GM19372 (cell line): ENCODE data around the gene CLPTM1L.
A peak's percentile ranks its signal among the peaks of the same experiment; 100 is the strongest.
"Not testable (repeated sequence)": the region's sequence is repeated elsewhere in the genome, so short reads cannot be mapped to it uniquely, and the experiment has no call there.

Experiments used
- ATAC-seq: cut with Tn5 transposase; IDR thresholded peaks from one replicate; pipeline ENCODE4 v1.9.1; 2021; ENCODE audit warnings: mild to moderate bottlenecking, low read depth, moderate library complexity; ENCODE audit not compliant: unreplicated experiment

CLPTM1L gene

DNA sequence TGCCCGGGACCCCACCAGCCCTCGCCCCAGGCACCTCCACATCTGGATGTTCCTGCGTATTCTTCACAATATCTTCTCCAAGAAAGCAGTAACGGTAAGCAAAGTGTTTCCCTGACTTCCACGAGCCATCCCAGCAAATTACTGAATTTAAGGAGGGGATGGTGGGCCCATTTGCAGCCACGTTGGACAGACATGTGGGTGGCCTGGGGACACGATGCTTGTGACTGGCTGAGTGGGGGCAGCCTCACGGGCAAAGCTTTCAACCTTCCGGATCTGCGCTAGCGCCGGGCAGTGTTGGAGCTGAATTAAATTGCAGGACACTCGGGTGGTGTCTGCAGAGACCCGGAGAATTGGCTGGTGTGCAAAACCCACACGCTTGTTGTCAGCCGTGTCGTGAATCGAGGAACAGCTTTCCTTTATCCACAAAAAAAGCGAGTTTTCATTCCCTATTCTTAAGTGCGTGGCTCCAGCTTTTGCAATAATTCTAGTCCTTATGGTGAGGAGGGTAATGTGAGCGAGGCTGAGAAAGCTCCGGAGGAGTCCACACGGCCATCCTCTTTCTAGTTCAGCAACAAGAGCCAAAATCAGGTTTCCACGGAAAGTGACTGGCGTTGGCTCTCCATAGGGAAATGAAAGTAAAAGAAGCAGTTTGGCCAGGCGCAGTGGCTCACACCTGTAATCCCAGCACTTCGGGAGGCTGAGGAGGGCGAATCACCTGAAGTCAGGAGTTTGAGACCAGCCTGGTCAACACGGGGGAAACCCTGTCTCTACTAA lies 17.5 kb upstream of the CLPTM1L start:
- ATAC-seq: no peak

DNA sequence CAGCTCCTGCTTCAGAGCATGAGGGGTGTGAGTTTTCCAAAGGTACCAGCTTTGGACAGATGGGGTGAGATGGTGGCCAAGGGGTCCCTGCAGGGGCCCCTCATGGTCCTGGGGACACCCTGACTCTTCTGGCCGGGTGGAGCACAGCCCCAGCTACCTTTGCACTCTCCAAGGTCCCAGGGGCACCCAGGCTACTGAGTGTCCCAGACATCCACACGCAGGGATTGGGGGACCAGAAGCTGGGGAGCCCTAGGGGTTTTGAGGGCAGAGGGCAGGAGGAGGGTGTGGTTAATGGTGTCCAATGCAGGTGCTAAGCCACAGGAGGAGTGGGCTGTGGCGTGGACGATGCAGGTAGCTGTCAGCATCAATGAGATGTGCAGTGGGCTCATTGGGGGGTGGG lies 16.0 kb upstream of the CLPTM1L start:
- no peak for ATAC-seq

DNA sequence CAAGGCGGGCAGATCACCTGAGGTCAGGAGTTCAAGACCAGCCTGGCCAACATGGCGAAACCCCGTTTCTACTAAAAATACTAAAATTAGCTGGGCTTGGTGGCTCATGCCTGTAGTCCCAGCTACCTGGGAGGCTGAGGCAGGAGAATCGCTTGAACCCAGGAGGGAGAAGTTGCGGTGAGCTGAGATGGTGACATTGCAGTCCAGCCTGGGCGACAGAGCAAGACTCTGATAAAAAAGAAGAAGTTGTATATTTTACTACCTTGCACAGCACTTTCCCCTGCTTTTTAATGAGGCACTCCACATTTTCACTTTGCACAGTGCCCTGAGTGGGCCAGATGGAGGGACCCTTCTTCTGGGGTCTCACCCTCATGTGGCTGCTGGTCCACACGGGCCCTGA lies 15.5 kb upstream of the CLPTM1L start:
- not testable (repeated sequence) for ATAC-seq

DNA sequence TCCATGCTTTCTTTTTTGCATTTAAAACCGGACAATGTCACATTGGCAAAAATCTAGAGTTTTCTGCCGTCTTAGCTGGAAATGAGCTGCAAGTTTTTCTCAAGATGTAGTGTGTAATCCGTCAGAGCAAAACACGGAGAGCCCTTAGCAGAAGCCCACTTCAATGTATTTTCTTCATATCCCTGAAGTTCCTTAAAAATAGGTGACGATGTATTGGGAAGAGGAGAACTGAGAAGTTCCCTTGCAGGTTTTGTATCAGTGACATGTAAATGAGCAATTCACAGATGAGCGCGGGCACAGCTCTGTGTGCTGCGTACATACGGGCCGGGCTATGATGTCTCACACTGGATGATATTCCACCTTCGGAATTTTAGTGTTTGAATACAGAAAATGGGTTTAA lies 14.8 kb upstream of the CLPTM1L start:
- no peak for ATAC-seq

DNA sequence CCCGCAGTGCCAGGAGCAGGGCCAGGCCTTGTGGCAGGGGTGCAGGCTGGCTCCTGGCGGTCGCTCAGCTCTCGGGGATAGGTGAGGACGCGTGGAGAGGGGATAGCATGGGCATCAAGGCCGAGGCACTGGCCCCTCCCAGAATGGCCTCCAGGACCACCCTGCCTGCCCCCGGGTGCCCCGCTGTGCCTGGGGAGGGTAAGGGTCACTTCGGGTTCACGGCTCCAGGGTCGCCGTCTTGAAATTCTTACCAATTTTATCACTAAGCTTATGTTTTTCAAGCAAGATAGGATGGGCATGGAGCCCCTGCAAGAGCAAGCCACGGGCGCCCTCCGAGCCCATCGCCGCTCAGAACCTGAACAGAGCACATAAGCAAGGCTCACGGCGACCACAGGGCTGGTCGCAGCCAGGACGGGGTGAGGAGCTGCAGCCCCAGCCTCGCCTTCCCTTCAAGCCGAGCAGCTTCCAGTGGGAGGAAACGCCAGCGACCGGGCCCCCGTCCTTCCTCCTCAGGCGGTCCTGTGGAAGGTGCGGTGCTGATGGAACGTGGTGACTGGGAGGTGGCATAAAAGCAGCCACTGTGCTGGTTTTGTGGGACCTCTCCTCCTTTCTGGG lies 14.2 kb upstream of the CLPTM1L start:
- no peak for ATAC-seq

DNA sequence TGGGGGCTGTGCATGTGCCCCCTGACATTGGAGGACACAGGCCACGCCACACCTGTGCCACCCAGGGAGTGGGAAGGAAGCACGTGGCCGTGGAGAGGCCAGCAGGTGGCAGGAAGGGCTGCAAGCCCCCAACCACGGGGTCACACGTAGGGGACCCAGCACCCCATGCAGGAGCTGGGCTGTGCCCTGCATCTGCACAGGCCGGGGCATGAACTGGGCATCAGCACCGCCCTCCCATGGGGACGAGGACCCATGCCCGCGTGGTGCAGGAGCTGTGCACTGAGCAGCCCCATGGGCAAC lies 13.8 kb upstream of the CLPTM1L start:
- ATAC-seq: no peak

DNA sequence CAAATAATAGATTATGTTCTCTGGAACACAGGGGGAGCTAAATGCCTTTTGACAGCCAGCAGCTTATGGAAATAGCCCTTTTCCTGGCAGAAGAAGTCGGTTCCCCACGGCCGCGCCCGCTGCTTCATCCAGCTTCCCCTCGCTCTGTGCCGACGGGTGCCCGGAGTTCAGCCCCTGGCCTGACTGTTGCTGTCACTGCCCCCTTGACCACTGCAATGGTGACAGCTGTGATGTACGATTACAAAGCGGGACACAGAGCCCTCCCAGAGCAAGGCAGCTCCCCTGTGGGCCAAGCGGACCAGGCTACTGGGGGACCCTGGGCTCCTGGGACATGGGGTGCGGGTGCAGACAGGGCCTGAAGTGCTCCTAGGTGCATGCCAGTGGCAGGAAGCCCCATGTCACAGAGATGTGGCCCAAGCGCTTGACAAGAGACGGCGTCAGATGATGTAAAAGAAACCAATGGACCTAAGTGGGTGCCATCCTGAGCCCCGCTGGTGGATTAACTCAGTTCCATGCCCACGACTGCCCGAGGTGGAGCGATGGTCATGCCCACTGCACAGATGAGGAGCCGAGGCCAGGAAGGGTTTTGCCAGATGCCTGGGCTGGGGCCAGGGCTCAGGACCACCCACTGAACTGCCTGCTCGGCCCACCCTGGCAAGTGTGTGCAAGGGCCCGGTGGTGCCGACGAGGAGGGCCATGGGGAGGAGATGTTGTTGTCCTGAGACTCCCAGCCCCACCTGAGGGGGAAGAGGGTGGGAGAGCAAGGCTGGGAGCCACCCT lies 13.2 kb upstream of the CLPTM1L start:
- ATAC-seq: no peak

DNA sequence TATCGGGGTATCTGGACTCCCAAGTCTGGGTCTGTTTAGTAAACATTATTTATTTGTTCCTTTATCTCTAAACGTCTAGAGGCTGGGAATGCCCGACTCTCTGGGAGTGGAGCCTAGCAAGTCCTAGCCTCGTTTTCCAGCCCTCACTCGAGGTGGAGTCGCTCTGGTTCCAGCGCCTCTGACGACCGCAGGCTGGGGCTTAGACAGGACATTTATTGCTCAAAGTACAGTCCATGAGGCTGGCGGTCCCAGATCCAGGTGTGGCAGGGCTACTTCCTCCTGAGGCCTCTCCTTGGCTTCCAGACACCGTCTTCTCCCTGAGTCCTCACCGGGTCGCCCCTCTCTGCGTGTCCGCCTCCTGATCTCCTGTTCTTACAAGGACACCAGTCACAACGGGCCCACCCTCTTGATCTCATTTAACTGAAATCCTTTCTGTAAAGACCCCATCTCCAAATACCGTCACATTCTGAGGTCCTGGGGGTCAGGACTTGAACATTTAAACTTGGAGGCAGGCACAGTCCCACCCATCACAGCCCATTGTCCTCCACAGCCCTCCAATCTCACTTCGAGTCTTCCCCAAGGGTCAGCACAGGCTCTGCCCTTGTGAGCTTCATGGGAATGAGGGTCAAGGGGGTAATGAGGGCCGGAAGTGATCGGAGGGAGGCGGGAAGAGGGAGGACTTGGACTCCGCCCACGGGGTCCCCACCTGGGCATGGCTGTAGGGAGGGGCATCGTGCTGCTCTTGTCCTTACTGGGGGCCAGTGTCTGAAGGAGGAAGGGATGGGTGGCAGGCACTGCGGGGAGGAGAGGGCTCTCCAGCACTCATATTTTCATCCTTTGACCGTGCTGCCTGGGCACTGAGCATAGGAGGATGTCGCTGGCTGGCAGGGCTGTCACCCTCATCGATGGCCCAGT lies 12.2 kb upstream of the CLPTM1L start:
- no peak for ATAC-seq

DNA sequence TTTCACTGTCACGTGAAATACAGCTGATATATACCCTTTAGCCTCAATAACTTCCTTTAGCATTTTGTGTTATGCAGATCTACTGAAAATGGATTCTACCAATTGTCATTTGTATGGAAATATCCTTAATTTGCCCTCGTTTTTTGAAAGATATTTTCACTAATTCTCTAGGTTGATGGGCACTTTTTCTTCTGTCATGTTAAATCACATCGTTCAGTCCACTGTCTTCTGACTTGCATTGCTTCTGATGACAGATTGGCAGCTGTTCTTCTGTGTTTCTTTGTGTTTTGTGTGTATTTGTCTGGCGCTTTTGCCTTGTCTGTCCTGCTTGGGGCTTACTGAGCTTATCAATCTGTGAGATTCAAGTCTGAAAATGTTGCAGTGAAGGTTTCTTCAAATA lies 9.7 kb upstream of the CLPTM1L start:
- no peak for ATAC-seq

DNA sequence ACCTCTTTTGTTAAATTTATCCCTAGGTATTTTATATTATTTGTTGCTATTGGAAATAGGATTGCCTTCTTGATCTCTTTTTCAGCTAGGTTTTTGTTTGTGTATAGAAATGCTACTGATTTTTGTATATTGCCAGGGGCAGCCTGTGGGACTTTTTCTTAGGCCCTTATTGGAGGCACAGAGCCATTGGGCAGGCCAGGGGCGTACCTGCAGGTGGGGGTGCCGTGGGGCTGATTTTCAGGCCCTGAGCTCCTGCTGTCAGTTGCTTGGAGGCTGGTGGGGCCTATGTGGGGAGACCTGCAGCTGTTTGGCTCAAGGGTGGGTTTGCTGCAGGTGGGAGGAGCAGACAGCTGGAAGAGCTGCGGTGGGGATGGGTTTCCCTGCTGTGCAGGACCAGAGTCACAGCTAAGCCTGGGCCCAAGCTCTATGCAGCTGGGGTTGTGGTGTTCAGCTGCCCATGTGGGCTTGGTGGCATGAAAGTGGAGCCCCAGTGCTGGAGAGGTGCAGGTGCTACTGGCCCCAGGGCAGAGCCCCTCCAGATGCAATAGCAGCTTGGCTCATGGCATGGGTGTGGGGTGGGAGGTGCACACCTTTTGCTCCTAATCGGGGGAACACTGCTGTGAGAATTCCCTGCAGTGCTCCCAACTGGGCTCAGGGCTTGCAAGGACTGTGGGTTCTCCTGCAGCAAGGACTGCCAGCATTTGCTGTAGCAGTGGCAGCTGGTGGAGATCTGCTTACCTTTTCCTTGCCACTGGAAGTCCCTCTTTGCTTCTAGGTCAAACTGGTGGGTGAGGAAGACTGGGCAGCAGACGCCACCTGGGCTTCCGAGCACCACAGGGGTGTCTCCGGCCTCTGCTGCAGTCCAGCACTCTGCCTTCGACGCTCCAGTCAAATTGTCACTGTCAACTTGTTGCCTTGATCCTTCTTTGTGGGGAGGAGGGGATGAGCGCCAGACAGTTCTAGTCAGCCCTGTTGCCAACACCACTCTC lies 7.6 kb upstream of the CLPTM1L start:
- ATAC-seq: no peak

DNA sequence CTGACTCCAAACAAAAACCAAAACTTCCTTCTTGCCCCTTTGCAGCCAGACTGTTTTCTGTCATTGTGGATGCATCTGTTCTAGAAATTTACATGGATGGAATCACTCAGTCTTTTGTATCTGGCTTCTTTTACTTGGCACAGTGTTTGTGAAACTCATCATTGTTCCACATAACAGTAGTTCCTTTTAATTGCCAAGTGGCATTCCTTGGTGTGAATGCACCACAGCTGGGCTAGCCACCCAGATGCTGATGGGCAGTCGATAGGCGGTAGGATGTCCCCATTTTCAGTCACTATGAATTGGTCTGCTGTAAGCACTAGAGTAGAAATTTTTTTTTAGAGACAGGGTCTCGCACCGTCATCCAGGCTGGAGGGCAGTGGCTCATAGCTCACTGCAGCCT lies 6.3 kb upstream of the CLPTM1L start:
- ATAC-seq: no peak

DNA sequence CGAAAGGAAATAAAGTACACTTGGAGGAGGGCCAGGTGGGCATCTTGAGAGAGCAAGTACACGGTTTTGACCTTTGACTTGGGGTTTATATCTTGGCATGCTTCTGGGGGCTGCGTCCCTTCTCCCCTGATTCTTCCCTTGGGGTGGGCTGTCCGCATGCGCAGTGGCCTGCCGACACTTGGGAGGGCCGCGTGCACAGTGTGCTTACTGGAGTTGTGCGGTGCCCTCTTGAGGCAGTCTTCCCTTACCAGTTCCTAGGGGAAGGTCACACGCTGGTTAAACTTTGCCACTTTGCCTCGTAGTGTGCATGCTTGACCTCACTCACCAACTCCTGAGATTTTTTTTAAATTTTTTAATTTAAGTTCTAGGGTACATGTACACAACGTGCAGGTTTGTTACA lies 4.3 kb upstream of the CLPTM1L start:
- ATAC-seq: no peak

DNA sequence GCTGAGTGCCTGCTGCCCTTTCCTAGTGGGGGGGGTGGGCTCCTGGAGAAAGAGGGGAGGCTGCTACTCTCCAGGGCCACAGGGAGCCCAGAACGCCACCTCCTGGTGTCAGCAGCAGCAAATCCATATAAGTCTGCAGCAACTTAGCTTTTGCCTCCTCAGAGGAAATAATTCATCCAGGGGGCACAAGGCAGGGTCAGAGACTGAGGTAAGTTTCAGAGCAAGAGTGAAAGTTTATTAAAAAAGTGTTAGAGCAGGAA lies 4.0 kb upstream of the CLPTM1L start:
- no peak for ATAC-seq

DNA sequence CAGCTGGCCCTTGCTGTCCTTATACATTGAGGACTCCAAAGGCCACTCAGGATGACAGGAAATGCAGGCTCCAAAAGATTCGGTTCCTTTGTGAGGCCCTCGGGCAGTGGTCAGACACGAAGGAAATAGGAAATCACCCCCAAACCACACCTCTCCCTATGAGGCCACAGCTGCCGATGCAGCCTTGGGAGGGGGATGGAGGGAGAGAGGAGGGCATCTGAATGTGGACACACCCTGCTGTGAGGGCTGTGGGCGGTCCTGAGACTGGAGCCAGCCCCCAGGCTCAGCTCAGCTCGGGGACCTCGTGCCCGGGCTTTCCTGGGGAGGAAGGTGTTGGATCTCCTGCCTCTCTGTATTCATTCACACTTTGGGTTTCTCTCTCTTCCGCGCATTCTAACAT lies 2.7 kb upstream of the CLPTM1L start:
- ATAC-seq: no peak

DNA sequence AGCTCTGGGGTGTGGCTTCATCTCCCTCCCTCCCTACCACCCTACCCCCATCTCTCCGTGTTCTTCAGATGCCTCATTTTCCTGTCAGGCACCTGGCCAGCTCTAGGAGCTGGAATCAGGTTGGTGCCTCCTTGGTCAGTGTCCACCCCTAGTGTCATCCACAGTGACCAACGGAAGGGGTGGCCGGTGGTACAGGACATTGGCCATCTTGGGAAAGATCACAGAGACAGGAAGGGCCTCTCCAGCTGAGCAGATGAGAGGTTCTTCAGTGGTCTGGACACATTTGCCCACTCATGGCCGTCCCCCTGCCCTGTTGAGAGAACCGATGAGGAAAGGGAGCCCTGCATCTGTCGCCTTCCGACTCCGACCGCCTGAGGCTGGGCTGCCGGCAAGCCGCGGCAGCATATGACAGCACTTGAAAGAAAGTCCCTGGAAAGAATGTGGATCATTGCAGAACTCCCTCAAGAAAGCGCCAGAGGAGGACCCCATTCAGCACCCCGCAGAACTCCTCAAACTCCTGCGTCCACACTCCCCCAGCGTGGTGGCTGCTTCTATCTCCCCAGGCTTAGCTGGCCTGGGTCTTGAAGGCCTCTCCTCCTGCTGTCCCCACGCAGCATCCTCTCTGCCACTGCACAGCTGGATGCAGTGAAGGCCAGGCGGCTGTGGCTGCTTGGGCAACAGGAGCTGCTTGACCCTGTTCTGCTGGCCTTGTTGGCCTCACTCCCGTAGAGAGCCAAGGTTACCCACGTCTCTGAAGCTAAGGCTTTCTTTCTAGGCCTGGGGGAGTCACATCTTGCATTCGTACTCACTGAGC lies 1.9 kb upstream of the CLPTM1L start:
- ATAC-seq: no peak

DNA sequence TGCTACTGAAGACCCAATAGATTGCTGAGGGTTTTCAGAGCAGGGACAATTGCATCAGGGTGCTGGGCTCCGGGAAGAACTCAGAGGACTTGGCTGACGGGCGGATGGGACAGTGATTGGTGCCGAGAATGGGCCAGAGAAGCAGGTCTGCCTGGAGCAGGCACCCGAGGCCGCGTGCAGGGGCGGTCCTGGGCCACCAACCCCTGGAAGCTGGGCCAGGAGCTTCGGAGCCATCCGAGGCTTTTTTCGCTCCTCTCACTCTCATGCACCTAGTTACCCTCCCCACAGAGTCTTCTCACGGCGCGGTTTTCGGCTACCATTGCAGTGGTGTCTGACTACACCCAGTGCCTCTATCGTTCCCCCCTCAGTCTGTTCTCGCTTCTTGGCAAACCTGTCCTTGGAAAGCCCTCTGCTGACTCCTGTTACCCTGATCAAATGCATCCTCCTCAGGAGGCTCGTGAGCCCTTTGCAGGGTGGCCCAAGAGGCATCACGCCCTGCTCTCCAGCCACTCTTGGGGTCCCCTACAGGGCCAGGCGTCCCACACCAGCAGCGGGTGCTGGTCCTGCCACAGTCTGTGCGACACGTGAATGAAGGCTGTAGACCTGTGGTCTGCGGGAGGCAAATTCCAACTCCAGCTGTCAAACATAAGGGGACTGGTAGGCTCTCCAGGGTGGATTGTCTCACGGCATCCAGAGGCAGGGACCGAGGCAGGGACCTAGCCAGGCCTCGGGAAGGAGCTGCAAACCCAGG lies 1.2 kb upstream of the CLPTM1L start:
- ATAC-seq: no peak

DNA sequence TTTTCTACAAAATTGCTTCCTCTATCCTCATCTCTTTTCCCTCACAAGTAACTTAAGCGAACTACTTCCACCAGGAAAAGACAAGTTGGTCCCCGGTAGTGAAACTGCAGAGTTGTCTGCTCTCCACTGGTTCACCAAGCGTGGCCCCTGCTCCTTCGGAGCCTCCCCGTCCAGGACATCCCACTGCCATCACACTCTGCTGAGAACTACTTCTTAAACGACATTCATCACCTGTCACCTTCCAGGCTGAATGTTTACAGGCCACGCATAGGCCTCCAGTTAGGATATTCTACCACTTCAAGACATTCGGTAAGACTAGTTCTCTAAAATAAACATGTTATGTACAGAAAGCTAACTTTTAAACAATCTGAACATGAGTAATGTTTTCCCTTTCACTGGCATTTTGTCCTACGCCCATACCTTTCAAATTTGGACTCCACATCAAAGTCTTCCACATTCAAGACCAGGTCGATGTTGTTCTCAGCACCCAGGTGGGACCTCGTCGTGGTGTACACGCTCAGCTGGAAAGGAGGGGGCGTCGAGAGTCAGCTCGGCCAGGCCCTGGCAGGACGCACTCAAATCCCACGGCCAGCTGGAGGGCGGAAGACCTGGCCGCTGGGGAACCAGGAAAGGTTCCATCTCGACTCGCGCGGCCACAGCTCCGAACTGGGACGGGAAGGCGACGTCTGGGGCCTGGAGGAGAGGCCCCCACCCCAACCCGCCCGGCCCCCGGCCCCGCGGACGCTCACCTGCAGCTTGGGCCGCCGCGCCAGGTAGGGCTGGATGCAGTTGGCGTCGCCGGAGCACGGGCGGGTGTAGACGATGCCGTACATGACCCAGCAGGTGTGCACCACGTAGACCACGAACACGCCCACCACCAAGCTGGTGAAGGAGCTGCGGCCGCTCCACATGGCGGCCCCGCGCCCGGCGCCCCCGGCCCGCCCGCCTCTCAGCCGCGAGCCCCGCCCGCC lies 683 bp downstream of the CLPTM1L start:
- peak; percentile 33 for ATAC-seq
